ENCODE data around the gene MAPKAPK3. TPM values are rescaled to one million over a fixed set of nuclear protein-coding genes. Genes with fewer than 3 reads are reported as not detected.

MAPKAPK3 gene
- total RNA-seq, 4 donors from 2014 or later = 25.4 to 54.6 (median 41.0) TPM

DNA sequence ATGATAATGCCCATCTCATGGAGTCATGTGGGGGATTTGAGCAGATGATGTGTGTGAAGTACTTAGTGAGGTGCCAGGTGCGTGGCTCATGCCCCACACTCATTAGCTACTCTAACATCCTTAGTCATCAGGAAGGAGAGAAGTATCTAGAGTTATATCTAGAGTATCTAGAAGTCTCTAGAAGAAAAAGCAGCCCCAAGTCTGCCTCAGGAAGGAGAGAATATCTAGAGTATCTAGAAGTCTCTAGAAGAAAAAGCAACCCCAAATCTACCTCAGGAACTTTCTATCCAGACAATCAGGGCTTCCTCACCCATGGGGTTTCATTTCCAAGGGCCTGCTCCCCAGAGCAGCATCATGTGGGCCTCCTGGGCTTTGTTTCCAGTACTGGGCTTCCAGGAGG is 33.1 kb downstream of the MAPKAPK3 start:
- DNase-seq (ENCODE audit: low spot score) (no peak), ATAC-seq (ENCODE audit: low FRiP score) (no peak)
- TF ChIP-seq CTCF (IDR thresholded peaks at IDR 0.05) = no peak

GRCh38 chr3:50651445-50651844 is 34.5 kb downstream of the MAPKAPK3 start:
- ATAC-seq (ENCODE audit: low FRiP score) (no peak), DNase-seq (ENCODE audit: low spot score) (no peak)
- TF ChIP-seq CTCF (IDR thresholded peaks at IDR 0.05) = no peak

GRCh38 chr3:50651920-50652529 is 35.1 kb downstream of the MAPKAPK3 start:
- no peak for DNase-seq (ENCODE audit: low spot score)
- ATAC-seq (ENCODE audit: low FRiP score) = no peak
- TF ChIP-seq CTCF (IDR thresholded peaks at IDR 0.05) = no peak

DNA sequence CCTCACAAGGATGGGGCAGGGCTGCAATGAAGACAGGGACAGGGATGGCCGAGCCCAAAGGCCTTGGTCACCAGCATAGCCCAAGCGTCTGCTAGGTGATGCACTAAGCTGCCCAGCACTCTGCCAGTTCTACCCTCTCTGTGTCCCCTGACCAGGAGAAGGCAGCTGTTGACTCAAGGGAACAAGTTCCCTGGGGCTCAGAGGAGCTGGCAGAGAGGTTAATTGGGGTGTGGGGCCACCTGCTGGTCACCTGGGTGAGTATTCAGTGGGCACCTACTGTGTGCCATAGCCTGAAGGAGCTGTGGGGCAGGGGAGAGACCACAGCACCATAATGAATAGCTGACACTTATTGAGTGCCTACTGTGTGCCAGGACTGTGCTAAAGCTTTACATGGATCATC is 35.8 kb downstream of the MAPKAPK3 start:
- DNase-seq (ENCODE audit: low spot score) = no peak
- ATAC-seq (ENCODE audit: low FRiP score) = no peak
- no peak for TF ChIP-seq CTCF (IDR thresholded peaks at IDR 0.05)

GRCh38 chr3:50653937-50654595 is 37.1 kb downstream of the MAPKAPK3 start:
- DNase-seq (ENCODE audit: low spot score) (no peak), ATAC-seq (ENCODE audit: low FRiP score) (no peak)
- TF ChIP-seq CTCF (IDR thresholded peaks at IDR 0.05) = no peak

DNA sequence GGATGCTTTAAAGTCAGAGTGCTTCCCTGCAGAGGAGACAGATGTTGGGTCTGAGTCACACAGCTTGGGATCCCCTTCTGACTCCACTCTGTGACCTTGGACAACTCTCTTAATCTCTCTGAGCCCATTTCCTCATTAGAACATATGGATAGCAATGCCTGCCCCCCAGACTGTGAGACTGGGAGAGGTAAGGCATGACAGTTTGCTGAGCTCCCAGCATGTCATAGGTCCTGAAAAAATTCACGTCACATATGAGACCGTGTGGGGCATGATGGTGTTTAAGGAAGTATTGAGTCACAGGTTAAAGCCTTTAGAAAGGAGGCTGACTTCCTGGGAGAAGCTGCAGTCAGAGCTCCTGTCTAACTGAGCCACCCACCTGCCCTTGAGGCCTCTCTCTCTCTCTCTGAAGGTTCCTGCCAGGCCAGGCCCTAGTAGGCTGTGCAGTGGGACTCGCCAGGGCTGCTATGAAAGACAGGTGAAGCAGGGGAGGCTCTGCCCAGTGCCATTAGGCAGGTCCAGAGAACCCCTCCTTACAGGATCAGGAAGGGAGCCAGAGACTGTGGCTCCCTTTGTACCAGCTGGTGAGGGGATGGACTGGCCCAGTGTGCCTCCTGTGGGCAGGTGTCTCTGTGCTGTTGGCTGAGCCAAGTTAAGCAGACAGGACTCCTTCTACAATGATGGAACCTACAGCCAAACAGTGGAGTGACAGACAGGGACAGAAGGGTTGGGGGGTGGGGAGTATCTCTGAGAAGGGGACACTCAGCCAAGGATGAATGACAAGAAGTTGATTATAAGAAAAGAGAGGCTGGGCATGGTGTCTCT is 38.3 kb downstream of the MAPKAPK3 start:
- ATAC-seq (ENCODE audit: low FRiP score) (no peak), DNase-seq (ENCODE audit: low spot score) (no peak)
- TF ChIP-seq CTCF (IDR thresholded peaks at IDR 0.05) = no peak
